HG02763 (cell line): ENCODE results near the gene C22orf15.
"Not testable (repeated sequence)": the region's sequence is repeated elsewhere in the genome, so short reads cannot be mapped to it uniquely, and the experiment has no call there.

Source experiments
- ATAC-seq: cut with Tn5 transposase; IDR thresholded peaks from one replicate; pipeline ENCODE4 v1.9.1; 2021; ENCODE audit warnings: mild to moderate bottlenecking, moderate library complexity; ENCODE audit not compliant: unreplicated experiment

The C22orf15 gene, protein sequence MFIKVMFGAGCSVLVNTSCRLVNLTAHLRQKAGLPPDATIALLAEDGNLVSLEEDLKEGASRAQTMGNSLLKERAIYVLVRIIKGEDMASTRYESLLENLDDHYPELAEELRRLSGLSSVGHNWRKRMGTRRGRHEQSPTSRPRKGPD

DNA sequence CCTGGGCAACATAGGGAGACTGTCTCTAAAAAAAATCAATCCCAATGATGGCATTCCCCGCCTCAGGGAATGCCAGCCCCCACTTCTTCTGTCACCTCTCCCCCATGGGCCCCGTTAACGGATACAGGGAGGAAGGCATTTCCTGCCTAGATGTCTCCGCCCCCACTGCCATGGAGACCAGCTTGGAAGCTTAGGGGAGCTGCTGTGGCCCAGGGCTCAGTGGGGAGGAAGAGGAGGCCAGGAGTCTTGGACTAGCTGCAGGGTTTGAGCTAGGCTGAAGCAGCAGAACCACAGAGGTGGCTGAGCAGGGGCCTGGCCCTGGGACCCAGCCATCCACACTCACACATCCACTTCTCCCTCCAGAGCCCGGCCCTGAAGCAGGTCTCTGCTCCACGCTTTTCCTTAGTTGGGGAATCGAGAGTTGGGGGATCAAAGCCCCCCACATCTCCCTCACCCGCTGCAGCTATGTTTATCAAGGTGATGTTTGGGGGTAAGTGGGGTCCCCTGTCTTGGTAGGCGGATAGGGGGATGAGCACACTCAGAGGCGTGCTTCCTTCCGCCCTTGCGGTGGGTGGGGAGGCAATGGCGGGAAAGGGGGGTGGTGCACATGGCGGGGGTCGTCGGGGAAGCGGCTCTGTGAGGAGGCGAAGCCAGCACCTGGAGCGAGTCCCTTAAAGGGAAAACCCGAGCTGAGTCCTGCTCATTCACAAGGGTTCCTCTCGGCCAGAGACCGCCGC lies at the start of gene C22orf15:
C22orf15 (plus strand) TSS at position 149 of the 737 bp plus-strand sequence; CDS start at position 466, 317 bp downstream.
- ATAC-seq: no peak

DNA sequence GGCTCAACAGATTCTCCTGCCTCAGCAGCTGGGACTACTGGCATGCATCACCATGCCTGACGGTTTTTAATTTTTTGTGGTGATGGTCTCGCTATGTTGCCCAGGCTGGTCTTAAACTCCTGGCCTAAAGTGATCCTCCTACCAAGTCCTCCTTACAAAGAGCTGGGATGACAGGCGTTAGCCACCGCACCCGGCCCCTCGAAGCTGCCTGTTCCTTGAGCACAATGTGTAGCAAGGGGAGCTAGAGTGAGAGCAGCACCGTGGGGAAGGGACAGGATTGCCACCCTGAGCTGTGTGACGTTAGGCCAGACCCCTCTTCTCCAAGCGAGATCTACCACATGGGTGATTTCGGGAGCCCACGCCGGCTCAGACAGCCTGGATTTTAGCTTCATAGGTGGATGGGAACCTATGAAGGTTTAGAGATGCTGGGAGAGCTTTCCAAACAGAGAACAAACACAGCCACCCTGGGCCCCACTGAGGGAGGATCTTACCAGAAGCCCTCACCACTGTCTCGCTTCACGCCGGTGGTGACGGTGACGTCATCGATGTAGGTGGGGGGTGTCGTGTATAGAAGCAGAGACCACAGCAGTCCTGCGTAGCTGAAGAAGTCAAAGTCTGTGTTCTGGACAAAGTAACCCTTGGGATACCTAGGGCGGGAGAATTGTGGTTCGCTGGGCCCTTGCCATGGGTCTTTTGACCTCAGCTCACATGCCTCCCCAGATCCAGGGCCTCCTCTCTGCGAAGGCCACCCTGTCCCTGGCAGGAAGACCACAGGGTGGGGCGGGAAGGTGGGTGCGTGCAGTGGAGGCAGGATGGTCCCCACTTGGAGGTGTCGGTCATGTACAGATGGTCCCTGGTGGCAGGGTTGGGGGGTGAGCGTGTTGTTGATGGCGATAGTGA lies 48.8 kb upstream of the C22orf15 start:
- no peak for ATAC-seq

DNA sequence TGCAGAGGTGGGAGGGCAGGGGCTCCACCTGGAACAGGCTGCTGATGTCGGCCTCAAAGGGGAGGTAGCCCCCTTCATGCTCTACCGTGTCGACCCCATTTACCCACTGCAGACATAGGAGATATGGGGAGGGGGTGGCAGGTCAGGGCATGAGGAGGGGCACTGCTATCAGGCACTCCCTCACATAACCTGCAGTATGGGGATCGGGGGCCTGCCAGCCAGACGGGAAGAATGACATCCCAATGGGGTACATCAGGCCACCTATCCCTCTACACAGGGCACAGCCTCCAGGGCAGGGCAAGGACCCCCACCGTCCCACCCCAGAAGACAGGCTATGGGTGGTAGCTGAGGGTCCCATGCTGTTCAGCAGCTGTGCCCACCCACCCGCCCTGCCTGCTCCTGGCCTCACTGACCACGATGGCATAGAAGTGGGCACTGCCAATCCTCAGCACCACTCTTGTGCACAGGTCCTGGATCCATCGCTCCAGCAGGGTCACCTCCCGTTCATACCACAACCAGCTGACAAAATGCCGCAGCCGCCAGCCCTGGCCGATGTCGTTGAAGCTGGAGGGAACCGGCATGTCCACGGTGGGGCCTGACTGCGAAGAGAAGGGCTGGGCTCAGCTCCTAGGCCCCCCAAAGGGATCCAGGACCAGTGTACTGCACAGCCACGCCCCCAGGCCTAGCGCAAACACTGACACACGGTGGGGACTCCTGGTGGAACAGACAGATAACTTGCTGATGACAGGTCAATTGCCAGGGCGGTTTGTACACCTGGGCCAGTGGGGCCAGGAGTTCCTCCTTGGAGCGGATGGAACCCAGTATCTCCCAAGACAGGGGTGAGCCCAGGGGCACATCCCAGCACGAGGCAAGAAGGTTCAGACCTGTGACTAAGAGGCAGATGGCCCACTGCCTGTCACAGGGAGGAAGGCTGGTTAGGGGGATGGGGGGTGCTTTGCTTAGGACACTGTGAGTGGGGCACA lies 47.9 kb upstream of the C22orf15 start:
- ATAC-seq: no peak

DNA sequence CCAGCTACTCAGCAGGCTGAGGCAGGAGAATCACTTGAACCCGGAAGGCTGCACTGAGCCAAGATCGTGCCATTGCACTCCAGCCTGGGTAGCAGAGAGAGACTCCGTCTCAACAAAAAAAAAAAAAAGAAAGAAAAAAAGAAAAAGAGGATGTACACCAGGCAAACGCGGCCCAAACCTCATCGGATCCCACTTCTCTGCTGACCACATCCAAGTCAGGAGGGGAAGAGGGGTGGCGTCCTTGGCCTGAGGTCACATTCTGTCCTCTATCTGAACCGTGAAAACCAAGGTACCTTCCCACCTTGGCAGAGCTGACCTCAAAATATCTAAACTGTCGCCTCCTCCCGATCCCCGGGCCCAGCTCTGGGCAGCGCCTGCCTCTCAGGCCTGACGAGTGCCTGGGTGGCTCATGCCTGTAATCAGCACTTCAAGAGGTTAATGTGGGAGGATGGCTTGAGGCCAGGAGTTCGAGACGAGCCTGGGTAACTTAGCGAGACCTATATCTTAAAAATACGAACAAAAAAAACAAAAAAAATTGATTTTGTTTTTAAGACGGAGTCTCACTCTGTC lies 46.9 kb upstream of the C22orf15 start:
- no peak for ATAC-seq

DNA sequence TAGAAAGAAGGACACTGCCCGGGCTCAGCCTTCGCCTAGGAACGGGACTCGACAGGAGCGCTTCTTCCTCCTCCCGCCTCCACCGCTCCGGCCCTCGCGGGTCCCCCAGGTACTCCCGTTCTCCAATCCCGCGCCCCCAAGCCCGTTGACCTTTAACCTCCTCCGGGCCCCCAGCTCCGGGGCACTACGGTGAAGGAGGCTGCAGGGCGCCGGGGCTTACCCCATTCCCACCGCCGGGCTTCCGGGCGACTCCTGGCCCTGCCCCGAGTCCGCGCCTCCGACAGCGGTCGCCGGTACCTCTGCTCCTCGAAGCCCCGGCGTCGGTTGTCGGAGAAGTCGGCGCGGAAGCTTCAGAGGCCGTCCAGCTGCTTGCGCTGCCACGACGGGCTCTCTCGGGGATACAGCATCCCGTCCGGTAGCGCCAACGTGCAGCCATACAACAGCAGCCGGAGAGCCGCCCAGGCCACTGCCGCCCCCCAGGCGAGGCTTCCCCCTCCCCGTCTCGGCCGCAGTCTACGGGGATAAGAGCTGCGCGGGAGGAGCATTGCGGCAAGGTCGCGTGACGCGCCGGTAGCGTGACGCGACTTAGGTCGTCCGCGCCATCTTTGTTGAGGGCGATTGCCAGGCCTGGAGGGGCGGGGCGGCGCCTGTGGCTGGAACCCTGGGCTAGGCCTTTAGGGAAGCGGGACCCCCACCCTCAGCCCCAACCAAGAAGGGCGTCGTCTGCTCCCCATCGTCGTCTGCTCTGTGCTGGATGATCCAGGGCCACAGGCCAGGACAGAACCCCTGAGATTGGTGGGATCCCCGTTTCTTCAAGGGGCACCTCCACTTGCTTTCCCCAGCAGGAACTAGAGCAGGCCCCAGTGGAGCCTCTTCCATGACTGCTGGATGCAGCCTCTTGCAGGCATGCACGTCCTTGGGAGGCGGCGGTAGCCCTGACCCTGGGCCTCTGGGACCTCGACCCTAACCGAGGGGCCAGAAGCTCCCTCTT lies 45.7 kb upstream of the C22orf15 start:
- peak; percentile 81 for ATAC-seq

DNA sequence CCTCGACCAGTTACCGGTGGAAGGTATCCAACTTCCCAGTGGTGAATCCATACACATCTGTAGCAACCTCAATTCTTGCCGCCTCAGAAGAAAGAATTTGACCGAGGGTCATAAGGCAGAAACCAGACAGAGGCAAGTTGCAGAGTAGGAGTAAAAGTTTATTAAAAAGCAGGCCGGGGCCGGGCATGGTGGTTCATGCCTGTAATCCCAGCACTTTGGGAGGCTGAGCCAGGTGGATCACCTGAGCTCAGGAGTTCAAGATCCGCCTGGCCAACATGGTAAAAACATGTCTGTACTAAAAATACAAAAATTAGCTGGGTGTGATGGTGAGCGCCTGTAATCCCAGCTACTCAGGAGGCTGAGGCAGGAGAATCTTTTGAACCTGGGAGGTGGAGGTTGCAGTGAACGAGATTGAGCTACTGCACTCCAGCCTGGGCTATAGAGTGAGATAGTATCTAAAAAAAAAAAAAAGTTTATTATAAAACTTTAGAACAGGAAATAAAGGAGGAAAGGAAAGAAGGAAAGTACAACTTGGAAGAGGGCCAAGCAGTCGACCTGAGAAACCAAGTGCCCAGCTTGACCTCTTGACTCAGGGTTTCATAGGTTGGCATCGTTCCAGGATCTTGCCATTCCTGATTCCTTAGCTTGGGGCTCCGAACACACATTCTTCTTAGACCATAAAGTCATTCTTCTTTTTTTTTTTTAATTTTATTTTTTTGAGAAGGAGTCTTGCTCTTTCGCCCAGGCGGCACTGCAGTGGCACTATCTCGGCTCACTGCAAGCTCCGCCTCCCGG lies 44.2 kb upstream of the C22orf15 start:
- ATAC-seq: no peak

DNA sequence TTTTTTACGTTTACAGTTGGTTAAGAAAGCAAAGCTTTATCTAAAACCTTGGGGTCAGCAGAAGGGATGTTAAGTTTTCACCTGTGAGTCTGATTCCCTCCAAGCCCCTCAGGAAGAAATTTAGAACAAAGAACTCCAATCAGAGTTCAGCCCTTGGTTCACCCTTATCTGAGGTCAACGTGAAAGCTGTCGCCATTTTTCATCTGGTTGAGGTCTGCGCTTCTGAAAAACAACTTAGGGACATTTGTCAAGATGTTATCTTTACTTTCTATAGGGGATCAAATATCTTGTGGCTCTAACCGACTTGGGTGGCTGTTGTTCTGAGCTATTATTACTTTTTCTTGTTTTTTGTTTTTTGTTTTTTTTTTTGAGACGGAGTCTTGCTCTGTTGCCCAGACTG lies 41.9 kb upstream of the C22orf15 start:
- ATAC-seq: no peak

DNA sequence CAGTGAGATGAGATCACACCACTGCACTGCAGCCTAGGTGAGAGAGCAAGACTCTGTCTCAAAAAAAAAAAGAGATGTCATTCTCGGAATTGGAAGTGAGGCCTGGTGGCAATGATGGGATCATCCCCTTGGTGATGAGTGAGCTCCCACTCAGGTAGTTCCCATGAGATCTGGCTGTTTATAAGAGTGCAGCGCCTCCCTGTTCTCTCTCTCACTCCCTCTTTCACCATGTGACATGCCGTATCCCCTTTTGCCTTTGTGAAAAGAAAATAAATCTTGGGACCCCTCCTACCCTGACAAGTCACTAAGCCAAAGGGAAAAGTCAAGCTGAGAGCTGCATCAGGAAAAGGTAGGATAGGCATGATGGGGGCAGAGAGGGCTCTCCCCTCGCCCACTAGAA lies 40.6 kb upstream of the C22orf15 start:
- ATAC-seq: no peak

DNA sequence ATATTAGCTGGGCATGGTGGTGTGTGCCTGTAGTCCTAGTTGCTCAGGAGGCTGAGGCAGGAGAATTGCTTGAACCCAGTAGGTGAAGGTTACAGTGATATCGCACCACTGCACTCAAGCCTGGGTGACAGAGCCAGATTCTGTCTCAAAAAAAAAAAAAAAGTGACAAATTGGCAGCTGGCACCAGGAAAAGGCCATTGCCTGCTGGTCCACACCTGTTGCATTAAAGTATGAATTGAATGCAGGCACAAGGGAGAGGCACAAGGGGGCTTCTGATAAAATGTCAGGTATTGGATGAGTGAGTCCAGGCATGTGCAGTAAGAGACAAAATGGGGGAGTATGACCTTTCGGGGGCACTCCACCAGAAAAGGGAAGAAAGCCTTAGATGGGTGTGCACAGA lies 40.1 kb upstream of the C22orf15 start:
- no peak for ATAC-seq

DNA sequence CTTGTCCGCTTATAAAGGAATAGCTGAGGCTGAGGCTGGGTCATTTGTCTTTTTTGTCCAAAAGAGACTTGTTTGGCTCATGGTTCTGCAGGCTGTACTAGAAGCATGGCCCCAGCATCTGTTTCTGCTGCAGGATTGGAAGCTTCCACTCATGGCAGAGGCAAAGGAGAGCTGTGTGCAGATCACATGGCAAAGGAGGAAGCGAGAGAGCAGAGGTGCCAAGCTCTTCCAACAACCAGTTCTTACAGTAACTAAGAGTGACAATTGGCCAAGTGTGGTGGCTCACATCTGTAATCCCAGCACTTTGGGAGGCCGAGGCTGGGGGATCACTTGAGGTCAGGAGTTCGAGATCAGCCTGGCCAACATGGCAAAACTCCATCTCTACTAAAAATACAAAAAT lies 34.7 kb upstream of the C22orf15 start:
- not testable (repeated sequence) for ATAC-seq

DNA sequence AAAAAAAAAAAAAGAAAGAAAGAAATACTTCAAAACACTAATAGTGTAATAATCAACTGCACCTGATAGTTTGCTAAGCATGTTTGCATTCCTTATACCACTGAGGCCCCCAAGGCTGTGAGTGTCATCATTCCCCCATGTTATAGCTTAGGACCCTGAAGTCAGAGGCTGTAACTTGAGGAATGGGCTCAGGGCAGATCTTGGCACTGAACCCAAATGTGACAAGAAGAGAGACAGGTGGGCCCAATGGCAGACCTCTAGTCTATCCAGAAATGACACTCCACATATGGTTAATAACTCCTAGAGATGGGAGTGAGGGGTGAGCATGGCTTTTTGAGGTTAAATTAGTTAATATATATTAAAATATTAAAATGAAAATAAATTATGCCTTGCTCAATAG lies 25.1 kb upstream of the C22orf15 start:
- ATAC-seq: no peak

DNA sequence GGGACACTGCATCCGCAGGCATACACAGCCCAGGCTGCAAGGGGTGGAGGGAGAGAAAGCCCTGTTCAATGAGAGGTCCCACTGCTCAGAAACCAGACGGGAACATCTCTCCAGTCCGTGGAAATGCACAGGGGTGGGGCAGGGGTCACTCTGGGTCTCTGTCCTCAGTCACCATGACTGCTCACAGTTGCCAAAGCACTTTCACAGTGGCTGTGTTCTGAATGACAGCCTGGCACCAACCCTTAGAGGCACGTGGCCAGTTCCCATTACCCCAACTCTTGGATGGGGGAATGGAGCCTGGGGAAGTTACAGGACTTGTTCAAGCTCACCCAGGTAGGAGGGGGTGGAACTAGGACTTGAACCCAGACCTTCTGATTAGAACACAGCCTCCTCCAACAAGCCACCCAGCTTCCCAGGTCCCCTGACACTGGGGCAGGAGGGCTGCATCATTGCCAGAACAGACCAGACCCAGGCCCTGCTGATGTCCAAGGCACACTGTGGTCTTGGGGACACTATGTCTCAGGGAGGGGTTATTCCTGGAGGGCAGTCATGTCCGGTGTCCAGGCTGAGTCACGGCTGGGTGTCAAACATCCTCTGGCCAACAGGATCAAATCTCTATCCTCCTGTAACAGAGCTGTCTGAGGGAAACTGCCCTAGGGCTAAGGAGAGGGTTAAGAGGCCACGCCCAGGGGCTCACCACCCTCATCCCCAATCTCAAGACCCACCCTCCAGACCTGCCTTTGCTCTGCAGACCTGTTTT lies 20.1 kb upstream of the C22orf15 start:
- no peak for ATAC-seq

DNA sequence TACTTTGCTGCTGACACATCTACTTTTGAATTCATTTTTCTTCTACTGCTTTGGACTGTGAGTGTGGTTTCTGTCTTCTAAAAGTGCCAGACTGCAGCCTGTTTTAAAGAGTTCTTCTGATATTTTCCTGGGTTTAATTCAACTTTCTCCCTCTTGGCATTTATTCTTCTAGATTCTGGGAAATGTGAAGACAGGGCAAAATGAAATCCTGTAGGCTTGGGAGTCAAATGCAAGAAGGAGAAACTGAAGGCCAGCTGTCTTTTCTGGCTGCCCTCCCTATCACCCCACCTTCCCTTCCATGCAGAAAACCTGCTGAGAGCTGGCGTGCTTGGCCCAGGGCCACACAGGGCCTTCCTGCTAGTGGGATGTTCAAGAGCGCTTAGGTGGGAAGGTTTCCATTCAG lies 19.5 kb upstream of the C22orf15 start:
- no peak for ATAC-seq

DNA sequence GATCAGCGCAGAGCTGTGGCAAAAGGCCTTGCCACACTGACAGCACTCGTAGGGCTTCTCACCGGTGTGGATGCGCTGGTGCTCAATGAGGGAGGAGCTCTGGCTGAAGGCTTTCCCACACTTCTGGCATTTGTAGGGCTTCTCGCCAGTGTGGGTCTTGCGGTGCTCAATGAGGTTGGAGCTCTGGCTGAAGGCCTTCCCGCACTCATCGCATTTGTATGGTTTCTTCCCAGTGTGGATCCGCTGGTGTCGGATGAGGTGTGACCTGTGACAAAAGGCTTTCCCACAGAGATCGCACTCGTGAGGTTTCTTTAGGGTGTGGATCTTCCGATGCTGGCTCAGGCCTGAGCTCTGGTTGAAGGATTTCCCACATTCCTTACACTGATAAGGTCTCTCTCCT lies 18.8 kb upstream of the C22orf15 start:
- no peak for ATAC-seq

DNA sequence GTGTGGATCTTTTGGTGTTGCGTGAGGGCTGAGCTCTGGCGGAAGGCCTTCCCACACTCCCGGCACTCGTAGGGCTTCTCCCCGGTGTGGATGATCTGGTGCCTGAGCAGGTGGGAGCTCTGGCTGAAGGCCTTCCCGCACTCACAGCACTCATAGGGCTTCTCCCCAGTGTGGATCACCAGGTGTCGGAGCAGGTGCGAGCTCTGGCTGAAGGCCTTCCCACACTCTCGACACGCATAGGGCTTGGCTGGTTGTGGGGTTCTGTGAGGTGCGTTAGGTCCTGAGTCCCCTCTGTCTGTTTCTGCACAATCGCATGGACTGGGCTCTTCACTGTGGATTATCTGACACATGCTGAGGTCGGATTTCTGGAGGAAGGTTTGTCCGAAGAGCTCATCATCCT lies 18.3 kb upstream of the C22orf15 start:
- ATAC-seq: no peak

DNA sequence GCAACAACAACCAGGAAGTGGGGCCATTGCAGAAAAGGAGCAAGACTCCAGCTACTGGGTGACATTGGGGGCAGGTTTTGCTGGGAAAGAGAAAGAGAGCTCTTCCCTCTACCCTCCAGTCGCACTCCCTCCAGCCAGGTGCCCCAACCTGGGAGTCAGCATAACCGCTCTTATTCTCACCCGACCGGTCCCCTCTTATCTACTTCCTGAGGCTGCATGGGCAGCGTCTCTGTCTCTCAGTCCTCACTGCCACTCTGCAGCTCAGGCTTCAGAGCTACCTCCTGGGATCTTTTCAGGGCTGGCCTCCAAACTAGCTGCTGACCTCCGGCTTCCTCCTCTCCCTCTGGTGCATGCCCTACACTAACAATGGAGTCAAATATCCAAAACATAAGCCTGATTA lies 17.0 kb upstream of the C22orf15 start:
- no peak for ATAC-seq

DNA sequence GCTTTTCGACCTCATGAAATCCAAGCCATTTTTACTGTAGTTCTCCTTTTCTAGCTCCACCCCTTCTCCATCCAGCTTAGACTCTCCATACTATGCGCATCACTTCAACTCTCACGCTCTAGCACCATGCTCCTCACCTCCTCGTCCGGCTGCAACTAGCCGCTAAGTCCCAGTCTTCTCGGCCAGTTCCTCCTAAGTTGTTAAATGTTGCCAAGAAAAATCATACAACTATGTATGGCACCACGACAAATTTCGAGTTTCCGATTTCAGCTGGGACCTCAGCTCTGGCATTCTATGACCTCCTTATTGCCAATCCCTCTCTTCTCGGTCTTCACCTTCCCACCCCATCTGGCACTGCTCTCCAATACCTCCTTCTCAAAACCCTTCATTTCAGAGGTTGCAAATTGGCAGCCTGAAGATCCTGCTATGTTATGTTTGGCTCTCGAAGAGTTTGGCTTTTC lies 12.9 kb upstream of the C22orf15 start:
- no peak for ATAC-seq

DNA sequence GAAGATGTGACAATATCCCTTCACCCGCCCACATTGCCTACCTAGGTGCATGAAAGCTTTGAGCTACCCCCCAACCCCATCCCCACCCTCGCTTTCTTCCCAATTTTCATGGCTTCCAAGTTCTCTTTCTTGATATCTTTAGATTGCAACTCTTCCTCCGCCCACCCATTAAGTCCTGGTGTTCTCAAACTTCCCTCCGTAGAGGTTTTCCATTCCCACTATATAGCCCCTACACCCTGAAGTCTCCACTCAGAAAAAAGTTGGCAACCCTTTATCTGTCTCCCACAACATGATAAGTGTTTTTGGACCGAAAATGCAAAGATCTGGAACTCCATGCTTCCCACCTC lies 12.4 kb upstream of the C22orf15 start:
- no peak for ATAC-seq
